WTC11 (cell line): ENCODE data around the gene RGS21. TPM values are rescaled to one million over a fixed set of nuclear protein-coding genes. Genes with fewer than 3 reads are reported as not detected.

Source experiments
- ATAC-seq: fragments of 200-7000 bp; cut with Tn5 transposase; 2 replicates; pipeline ENCODE4 v1.10.0; 2021; ENCODE audit warnings: mild to moderate bottlenecking, moderate library complexity
- CTCF ChIA-PET: fragments of 300-600 bp; sonication (Branson Sonifier 250); formaldehyde crosslinking; loops from one replicate; lab custom pipeline; 2021; ENCODE audit warnings: antibody characterized with exemption; lab: Charles Lee
- POLR2A ChIA-PET: fragments of 350-600 bp; sonication (Branson Sonifier 250); formaldehyde crosslinking; loops from one replicate; lab custom pipeline; 2021; ENCODE audit warnings: antibody characterized with exemption; lab: Charles Lee
- DNase-seq: peaks from one replicate; pipeline ENCODE4 v3.0.0; 2021; ENCODE audit warnings: low spot score
- H3K27ac Mint-ChIP-seq: 2 replicates; pipeline ENCODE4 v1.8.0; 2021; ENCODE audit warnings: mixed read lengths
- H3K27me3 Mint-ChIP-seq: 2 replicates; pipeline ENCODE4 v1.8.0; 2021; ENCODE audit warnings: low read depth, mild to moderate bottlenecking, moderate library complexity, mixed read lengths
- H3K36me3 Mint-ChIP-seq: 2 replicates; pipeline ENCODE4 v1.8.0; 2021; ENCODE audit warnings: mixed read lengths
- H3K4me1 Mint-ChIP-seq: 2 replicates; pipeline ENCODE4 v1.8.0; 2022; ENCODE audit warnings: mixed read lengths
- H3K4me3 Mint-ChIP-seq: 2 replicates; pipeline ENCODE4 v1.8.0; 2021; ENCODE audit warnings: mild to moderate bottlenecking, moderate library complexity, mixed read lengths
- H3K9me3 Mint-ChIP-seq: 2 replicates; pipeline ENCODE4 v1.8.0; 2021; ENCODE audit warnings: mixed read lengths
- CREB1 ChIP-seq: sonication (generic); formaldehyde crosslinking; IDR thresholded peaks from 2 replicates; pipeline ENCODE4 v1.8.0; 2023; ENCODE audit warnings: mild to moderate bottlenecking, missing genetic modification reagents
- ERG ChIP-seq: fragments of 250-450 bp; sonication (Bioruptor Pico); IDR thresholded peaks from 2 replicates; pipeline ENCODE4 v1.8.0; 2021; ENCODE audit warnings: mild to moderate bottlenecking
- FOXP1 ChIP-seq: sonication (generic); formaldehyde crosslinking; IDR thresholded peaks from 2 replicates; pipeline ENCODE4 v1.8.0; 2022; ENCODE audit warnings: missing genetic modification reagents, mild to moderate bottlenecking, moderate library complexity, borderline replicate concordance
- GTF2I ChIP-seq: fragments of 250-450 bp; sonication (Bioruptor Pico); conservative IDR thresholded peaks from 2 replicates; pipeline ENCODE4 v1.4.0; 2021; ENCODE audit warnings: mild to moderate bottlenecking
- NFYB ChIP-seq: sonication (generic); formaldehyde crosslinking; conservative IDR thresholded peaks from 2 replicates; pipeline ENCODE4 v1.8.0; 2022; ENCODE audit warnings: low read depth, missing genetic modification reagents
- NR2C2 ChIP-seq: sonication (generic); formaldehyde crosslinking; IDR thresholded peaks from 2 replicates; pipeline ENCODE4 v1.8.0; 2022; ENCODE audit warnings: mild to moderate bottlenecking, missing genetic modification reagents
- PRDM15 ChIP-seq: sonication (generic); formaldehyde crosslinking; IDR thresholded peaks from 2 replicates; pipeline ENCODE4 v1.8.0; 2022; ENCODE audit warnings: missing genetic modification reagents
- PRRX2 ChIP-seq: fragments of 250-450 bp; sonication (Bioruptor Pico); IDR thresholded peaks from 2 replicates; pipeline ENCODE4 v1.8.0; 2021; ENCODE audit warnings: mild to moderate bottlenecking
- ZNF219 ChIP-seq: sonication (generic); formaldehyde crosslinking; IDR thresholded peaks from 2 replicates; pipeline ENCODE4 v1.8.0; 2023; ENCODE audit warnings: missing genetic modification reagents, mild to moderate bottlenecking, borderline replicate concordance
- ZNF396 ChIP-seq: fragments of 250-450 bp; sonication (Bioruptor Pico); IDR thresholded peaks from 2 replicates; pipeline ENCODE4 v1.8.0; 2021; ENCODE audit warnings: mild to moderate bottlenecking, moderate library complexity, borderline replicate concordance
- ZNF425 ChIP-seq: fragments of 250-450 bp; sonication (Bioruptor Pico); conservative IDR thresholded peaks from 2 replicates; pipeline ENCODE4 v1.9.0; 2021; ENCODE audit warnings: mild to moderate bottlenecking
- total RNA-seq: library from RNA; stranded (reverse); gene quantifications from 3 replicates; pipeline ENCODE4 v1.2.3, GENCODE V29; 2021
- TF ChIP-seq, protein P1 (sequence below): sonication (generic); formaldehyde crosslinking; conservative IDR thresholded peaks from 2 replicates; pipeline ENCODE4 v1.8.1; 2022; ENCODE audit warnings: mild to moderate bottlenecking, missing genetic modification reagents

Gene RGS21
- total RNA-seq, 1 experiment from 2014 or later, result not detected

- no peaks in the 10 kb centered on the region for H3K9me3 Mint-ChIP-seq
- no peak for ATAC-seq
- TF ChIP-seq ZNF425 (CRISPR knock-in tag), result no peak
- no peak for TF ChIP-seq PRDM15 (CRISPR knock-in tag)
- TF ChIP-seq, protein P1, sequence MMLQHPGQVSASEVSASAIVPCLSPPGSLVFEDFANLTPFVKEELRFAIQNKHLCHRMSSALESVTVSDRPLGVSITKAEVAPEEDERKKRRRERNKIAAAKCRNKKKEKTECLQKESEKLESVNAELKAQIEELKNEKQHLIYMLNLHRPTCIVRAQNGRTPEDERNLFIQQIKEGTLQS, result no peak
- no peak for TF ChIP-seq NR2C2
- no peak for TF ChIP-seq ZNF219 (CRISPR knock-in tag)
- TF ChIP-seq CREB1 (CRISPR knock-in tag), result no peak
- TF ChIP-seq, all 79 proteins: peak for 0
- no peaks in the 10 kb centered on the region for H3K27me3 Mint-ChIP-seq
- no peak overlapping the region for H3K4me3 Mint-ChIP-seq
- POLR2A ChIA-PET, result no interaction called here
- CTCF ChIA-PET, result no interaction called here
- DNase-seq, result no peak
- H3K4me1 Mint-ChIP-seq, result no peaks in the 10 kb centered on the region
- H3K36me3 Mint-ChIP-seq, result no peaks in the 10 kb centered on the region
- H3K27ac Mint-ChIP-seq, result no peak overlapping the region
Observed at GRCh38 chr1:192270398-192270797, 46.4 kb upstream of the RGS21 start.

GRCh38 chr1:192272732-192273131 is 44.1 kb upstream of the RGS21 start:
- H3K36me3 Mint-ChIP-seq, result no peaks in the 10 kb centered on the region
- TF ChIP-seq ZNF396 (CRISPR knock-in tag), result no peak
- no peak for TF ChIP-seq ERG (CRISPR knock-in tag)
- TF ChIP-seq PRRX2 (CRISPR knock-in tag), result no peak
- no peak for TF ChIP-seq GTF2I (CRISPR knock-in tag)
- TF ChIP-seq PRDM15 (CRISPR knock-in tag), result no peak
- no peak for TF ChIP-seq NFYB (CRISPR knock-in tag)
- TF ChIP-seq FOXP1 (CRISPR knock-in tag), result no peak
- CTCF ChIA-PET, result no interaction called here

More at GRCh38 chr1:192272732-192273131, 44.1 kb upstream of the RGS21 start:
- Mint-ChIP-seq H3K9me3 (no peaks in the 10 kb centered on the region), H3K27me3 (no peaks in the 10 kb centered on the region), H3K4me3 (no peak overlapping the region), H3K4me1 (no peaks in the 10 kb centered on the region), H3K27ac (no peak overlapping the region)
- DNase-seq (no peak), ATAC-seq (no peak)
- POLR2A ChIA-PET, result no interaction called here
